Measurements from ENCODE around the gene NPC1.
A peak's percentile ranks its signal among the peaks of the same experiment; 100 is the strongest.
"Not testable (repeated sequence)": the region's sequence is repeated elsewhere in the genome, so short reads cannot be mapped to it uniquely, and the experiment has no call there.

NPC1 gene

GRCh38 chr18:23523429-23524212, 62.7 kb downstream of the NPC1 start:
- in situ Hi-C loops (cut with HindIII; ENCODE audit: low sequenced_read_pairs): loop anchor here (25.0 kb wide), 1 partner anchor 589 kb away; no protein-coding TSS in a partner anchor
- no peak for TF ChIP-seq CTCF (IDR thresholded peaks at IDR 0.05; ENCODE audit: low read depth, low read length, missing control alignments)
- peak; percentile 27 for DNase-seq (ENCODE audit: low read depth)
- H3K4me3 ChIP-seq (ENCODE audit: low read depth, low read length): no peak overlapping the region

- no peak for TF ChIP-seq CTCF (IDR thresholded peaks at IDR 0.05; ENCODE audit: low read depth, low read length, missing control alignments)
- H3K4me3 ChIP-seq (ENCODE audit: low read depth, low read length): no peak overlapping the region
- no peak for DNase-seq (ENCODE audit: low read depth)
- in situ Hi-C loops (cut with HindIII; ENCODE audit: low sequenced_read_pairs): loop anchor here (25.0 kb wide), 1 partner anchor 590 kb away; no protein-coding TSS in a partner anchor
Measured at GRCh38 chr18:23521907-23522306, 64.4 kb downstream of the NPC1 start.

GRCh38 chr18:23521271-23521670, 65.0 kb downstream of the NPC1 start:
- in situ Hi-C loops (cut with HindIII; ENCODE audit: low sequenced_read_pairs): loop anchor here (25.0 kb wide), 1 partner anchor 591 kb away; no protein-coding TSS in a partner anchor
- no peak overlapping the region for H3K4me3 ChIP-seq (ENCODE audit: low read depth, low read length)
- no peak for TF ChIP-seq CTCF (IDR thresholded peaks at IDR 0.05; ENCODE audit: low read depth, low read length, missing control alignments)
- DNase-seq (ENCODE audit: low read depth): no peak

- in situ Hi-C loops (cut with HindIII; ENCODE audit: low sequenced_read_pairs): loop anchor here (25.0 kb wide), 1 partner anchor 593 kb away; no protein-coding TSS in a partner anchor
- no peak overlapping the region for H3K4me3 ChIP-seq (ENCODE audit: low read depth, low read length)
- no peak for TF ChIP-seq CTCF (IDR thresholded peaks at IDR 0.05; ENCODE audit: low read depth, low read length, missing control alignments)
- no peak for DNase-seq (ENCODE audit: low read depth)
Measured at GRCh38 chr18:23519734-23520133, 66.6 kb downstream of the NPC1 start.

GRCh38 chr18:23515911-23516546, 70.3 kb downstream of the NPC1 start:
- in situ Hi-C loops (cut with HindIII; ENCODE audit: low sequenced_read_pairs): loop anchor here (25.0 kb wide), 1 partner anchor 596 kb away; no protein-coding TSS in a partner anchor
- peak; percentile 95 for TF ChIP-seq CTCF (IDR thresholded peaks at IDR 0.05; ENCODE audit: low read depth, low read length, missing control alignments)
- H3K4me3 ChIP-seq (ENCODE audit: low read depth, low read length): no peak overlapping the region
- peak; percentile 48 for DNase-seq (ENCODE audit: low read depth)

GRCh38 chr18:23512641-23513040, 73.7 kb downstream of the NPC1 start:
- in situ Hi-C loops (cut with HindIII; ENCODE audit: low sequenced_read_pairs): loop anchor here (25.0 kb wide), 1 partner anchor 600 kb away; no protein-coding TSS in a partner anchor
- TF ChIP-seq CTCF (IDR thresholded peaks at IDR 0.05; ENCODE audit: low read depth, low read length, missing control alignments): no peak
- no peak overlapping the region for H3K4me3 ChIP-seq (ENCODE audit: low read depth, low read length)
- no peak for DNase-seq (ENCODE audit: low read depth)

GRCh38 chr18:23512216-23512615, 74.1 kb downstream of the NPC1 start:
- in situ Hi-C loops (cut with HindIII; ENCODE audit: low sequenced_read_pairs): loop anchor here (25.0 kb wide), 1 partner anchor 600 kb away; no protein-coding TSS in a partner anchor
- not testable (repeated sequence) for DNase-seq (ENCODE audit: low read depth)

GRCh38 chr18:23510923-23511322, 75.4 kb downstream of the NPC1 start:
- not testable (repeated sequence) for DNase-seq (ENCODE audit: low read depth); H3K4me3 ChIP-seq (ENCODE audit: low read depth, low read length)
- in situ Hi-C loops (cut with HindIII; ENCODE audit: low sequenced_read_pairs): loop anchor here (25.0 kb wide), 1 partner anchor 601 kb away; no protein-coding TSS in a partner anchor

More at GRCh38 chr18:23512216-23512615, 74.1 kb downstream of the NPC1 start:
- not testable (repeated sequence) for H3K4me3 ChIP-seq (ENCODE audit: low read depth, low read length)
